ENCODE data around the gene A2ML1. TPM values are rescaled to one million over a fixed set of nuclear protein-coding genes. Genes with fewer than 3 reads are reported as not detected.
"Not testable (repeated sequence)": the region's sequence is repeated elsewhere in the genome, so short reads cannot be mapped to it uniquely, and the experiment has no call there.

A2ML1 gene
- total and polyA plus RNA-seq, 2 donors (not counting 1 experiment from before 2014, with no cell fraction given) = not detected

- not testable (repeated sequence) for H3K4me3 ChIP-seq (replicated peaks in 1 of 4; ENCODE audit: control extremely low read depth in 1 of 4, insufficient read depth in 1 of 4, low read depth in 3 of 4, low read length in 4 of 4); H3K36me3 ChIP-seq (ENCODE audit: control insufficient read depth, insufficient read depth, low read length); H3K27ac ChIP-seq (ENCODE audit: insufficient read depth, low read length); H4K20me1 ChIP-seq (ENCODE audit: control insufficient read depth, extremely low read depth, insufficient read depth, low read length); H3K79me2 ChIP-seq (ENCODE audit: control insufficient read depth, insufficient read depth, low read length); H2AFZ ChIP-seq (ENCODE audit: low read length); H3K4me2 ChIP-seq (ENCODE audit: extremely low read depth, insufficient read depth, low read length); H3K4me1 ChIP-seq (ENCODE audit: control insufficient read depth, extremely low read depth, insufficient read depth, low read length); H3K27me3 ChIP-seq (ENCODE audit: control insufficient read depth, insufficient read depth, low read length); H3K9ac ChIP-seq (ENCODE audit: insufficient read depth, low read length); H3K9me3 ChIP-seq (ENCODE audit: control insufficient read depth, insufficient read depth, low read depth, low read length)
- peak in 1 of 2 donors; percentile 76 for DNase-seq (ENCODE audit: low read depth in 2 of 2)
Measured at GRCh38 chr12:8807084-8807483, 15.3 kb upstream of the A2ML1 start.

- not testable (repeated sequence) for H3K9me3 ChIP-seq (ENCODE audit: control insufficient read depth, insufficient read depth, low read depth, low read length); H3K4me3 ChIP-seq (replicated peaks in 1 of 4; ENCODE audit: control extremely low read depth in 1 of 4, insufficient read depth in 1 of 4, low read depth in 3 of 4, low read length in 4 of 4); H3K79me2 ChIP-seq (ENCODE audit: control insufficient read depth, insufficient read depth, low read length); H3K4me2 ChIP-seq (ENCODE audit: extremely low read depth, insufficient read depth, low read length); H4K20me1 ChIP-seq (ENCODE audit: control insufficient read depth, extremely low read depth, insufficient read depth, low read length); H3K4me1 ChIP-seq (ENCODE audit: control insufficient read depth, extremely low read depth, insufficient read depth, low read length); DNase-seq (ENCODE audit: low read depth in 2 of 2); H3K36me3 ChIP-seq (ENCODE audit: control insufficient read depth, insufficient read depth, low read length); H3K27me3 ChIP-seq (ENCODE audit: control insufficient read depth, insufficient read depth, low read length); H3K27ac ChIP-seq (ENCODE audit: insufficient read depth, low read length); H2AFZ ChIP-seq (ENCODE audit: low read length); H3K9ac ChIP-seq (ENCODE audit: insufficient read depth, low read length)
Measured at GRCh38 chr12:8810112-8810511, 12.3 kb upstream of the A2ML1 start.

- H4K20me1 ChIP-seq (ENCODE audit: control insufficient read depth, extremely low read depth, insufficient read depth, low read length) = no peaks in the 10 kb centered on the region
- no peak overlapping the region for H3K9ac ChIP-seq (ENCODE audit: insufficient read depth, low read length)
- no peak overlapping the region for H2AFZ ChIP-seq (ENCODE audit: low read length)
- no peaks in the 10 kb centered on the region for H3K4me1 ChIP-seq (ENCODE audit: control insufficient read depth, extremely low read depth, insufficient read depth, low read length)
- DNase-seq (ENCODE audit: low read depth in 2 of 2) = no peak
- no peak overlapping the region for H3K4me3 ChIP-seq (replicated peaks in 1 of 4; ENCODE audit: control extremely low read depth in 1 of 4, insufficient read depth in 1 of 4, low read depth in 3 of 4, low read length in 4 of 4)
- TF ChIP-seq EZH2 (IDR thresholded peaks at IDR 0.05; ENCODE audit: low read length, missing control alignments) (no peak), CTCF (conservative IDR thresholded peaks at IDR 0.05 in 1 of 2, IDR thresholded peaks at IDR 0.05 in 1 of 2; ENCODE audit: low read depth in 1 of 2, low read length in 2 of 2) (no peak)
- no peak overlapping the region for H3K27ac ChIP-seq (ENCODE audit: insufficient read depth, low read length)
- H3K9me3 ChIP-seq (ENCODE audit: control insufficient read depth, insufficient read depth, low read depth, low read length) = no peaks in the 10 kb centered on the region
- H3K36me3 ChIP-seq (ENCODE audit: control insufficient read depth, insufficient read depth, low read length) = no peaks in the 10 kb centered on the region
- no peaks in the 10 kb centered on the region for H3K79me2 ChIP-seq (ENCODE audit: control insufficient read depth, insufficient read depth, low read length)
- no peak overlapping the region for H3K4me2 ChIP-seq (ENCODE audit: extremely low read depth, insufficient read depth, low read length)
- no peaks in the 10 kb centered on the region for H3K27me3 ChIP-seq (ENCODE audit: control insufficient read depth, insufficient read depth, low read length)
Measured at GRCh38 chr12:8813572-8814357, 8.7 kb upstream of the A2ML1 start.

GRCh38 chr12:8816448-8817050 lies 5.9 kb upstream of the A2ML1 start:
- H3K36me3 ChIP-seq (ENCODE audit: control insufficient read depth, insufficient read depth, low read length) = no peaks in the 10 kb centered on the region
- no peaks in the 10 kb centered on the region for H3K27me3 ChIP-seq (ENCODE audit: control insufficient read depth, insufficient read depth, low read length)
- TF ChIP-seq EZH2 (IDR thresholded peaks at IDR 0.05; ENCODE audit: low read length, missing control alignments) = no peak
- TF ChIP-seq CTCF (conservative IDR thresholded peaks at IDR 0.05 in 1 of 2, IDR thresholded peaks at IDR 0.05 in 1 of 2; ENCODE audit: low read depth in 1 of 2, low read length in 2 of 2) = no peak
- no peak overlapping the region for H3K4me2 ChIP-seq (ENCODE audit: extremely low read depth, insufficient read depth, low read length)
- H3K79me2 ChIP-seq (ENCODE audit: control insufficient read depth, insufficient read depth, low read length) = no peaks in the 10 kb centered on the region
- H4K20me1 ChIP-seq (ENCODE audit: control insufficient read depth, extremely low read depth, insufficient read depth, low read length) = no peaks in the 10 kb centered on the region
- H3K9me3 ChIP-seq (ENCODE audit: control insufficient read depth, insufficient read depth, low read depth, low read length) = no peaks in the 10 kb centered on the region
- no peak overlapping the region for H2AFZ ChIP-seq (ENCODE audit: low read length)
- no peak overlapping the region for H3K4me3 ChIP-seq (replicated peaks in 1 of 4; ENCODE audit: control extremely low read depth in 1 of 4, insufficient read depth in 1 of 4, low read depth in 3 of 4, low read length in 4 of 4)
- no peaks in the 10 kb centered on the region for H3K4me1 ChIP-seq (ENCODE audit: control insufficient read depth, extremely low read depth, insufficient read depth, low read length)
- no peak overlapping the region for H3K9ac ChIP-seq (ENCODE audit: insufficient read depth, low read length)
- H3K27ac ChIP-seq (ENCODE audit: insufficient read depth, low read length) = no peak overlapping the region
- DNase-seq (ENCODE audit: low read depth in 2 of 2) = no peak

All from fibroblast of lung (primary cell).